ENCODE measurements around the gene MPZL2.

GRCh38 chr11:118227865-118228785, 36.0 kb downstream of the MPZL2 start:
- TF ChIP-seq, protein P1, sequence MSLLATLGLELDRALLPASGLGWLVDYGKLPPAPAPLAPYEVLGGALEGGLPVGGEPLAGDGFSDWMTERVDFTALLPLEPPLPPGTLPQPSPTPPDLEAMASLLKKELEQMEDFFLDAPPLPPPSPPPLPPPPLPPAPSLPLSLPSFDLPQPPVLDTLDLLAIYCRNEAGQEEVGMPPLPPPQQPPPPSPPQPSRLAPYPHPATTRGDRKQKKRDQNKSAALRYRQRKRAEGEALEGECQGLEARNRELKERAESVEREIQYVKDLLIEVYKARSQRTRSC (CRISPR knock-in tag; IDR thresholded peaks at IDR 0.05; ENCODE audit: low read depth), result no peak
- TF ChIP-seq, protein P2, sequence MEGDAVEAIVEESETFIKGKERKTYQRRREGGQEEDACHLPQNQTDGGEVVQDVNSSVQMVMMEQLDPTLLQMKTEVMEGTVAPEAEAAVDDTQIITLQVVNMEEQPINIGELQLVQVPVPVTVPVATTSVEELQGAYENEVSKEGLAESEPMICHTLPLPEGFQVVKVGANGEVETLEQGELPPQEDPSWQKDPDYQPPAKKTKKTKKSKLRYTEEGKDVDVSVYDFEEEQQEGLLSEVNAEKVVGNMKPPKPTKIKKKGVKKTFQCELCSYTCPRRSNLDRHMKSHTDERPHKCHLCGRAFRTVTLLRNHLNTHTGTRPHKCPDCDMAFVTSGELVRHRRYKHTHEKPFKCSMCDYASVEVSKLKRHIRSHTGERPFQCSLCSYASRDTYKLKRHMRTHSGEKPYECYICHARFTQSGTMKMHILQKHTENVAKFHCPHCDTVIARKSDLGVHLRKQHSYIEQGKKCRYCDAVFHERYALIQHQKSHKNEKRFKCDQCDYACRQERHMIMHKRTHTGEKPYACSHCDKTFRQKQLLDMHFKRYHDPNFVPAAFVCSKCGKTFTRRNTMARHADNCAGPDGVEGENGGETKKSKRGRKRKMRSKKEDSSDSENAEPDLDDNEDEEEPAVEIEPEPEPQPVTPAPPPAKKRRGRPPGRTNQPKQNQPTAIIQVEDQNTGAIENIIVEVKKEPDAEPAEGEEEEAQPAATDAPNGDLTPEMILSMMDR (CRISPR knock-in tag; IDR thresholded peaks at IDR 0.05), result no peak
- no peak for TF ChIP-seq PHF20 (CRISPR knock-in tag; IDR thresholded peaks at IDR 0.05)
- TF ChIP-seq, protein P3, sequence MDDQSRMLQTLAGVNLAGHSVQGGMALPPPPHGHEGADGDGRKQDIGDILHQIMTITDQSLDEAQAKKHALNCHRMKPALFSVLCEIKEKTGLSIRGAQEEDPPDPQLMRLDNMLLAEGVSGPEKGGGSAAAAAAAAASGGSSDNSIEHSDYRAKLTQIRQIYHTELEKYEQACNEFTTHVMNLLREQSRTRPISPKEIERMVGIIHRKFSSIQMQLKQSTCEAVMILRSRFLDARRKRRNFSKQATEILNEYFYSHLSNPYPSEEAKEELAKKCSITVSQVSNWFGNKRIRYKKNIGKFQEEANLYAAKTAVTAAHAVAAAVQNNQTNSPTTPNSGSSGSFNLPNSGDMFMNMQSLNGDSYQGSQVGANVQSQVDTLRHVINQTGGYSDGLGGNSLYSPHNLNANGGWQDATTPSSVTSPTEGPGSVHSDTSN (CRISPR knock-in tag; IDR thresholded peaks at IDR 0.05; ENCODE audit: borderline replicate concordance), result no peak
